Endodermal cell (in vitro differentiated cells): Measurements from ENCODE around the gene ARL9. TPM values are rescaled to one million over a fixed set of nuclear protein-coding genes. Genes with fewer than 3 reads are reported as not detected.

Source experiments
- DNase-seq: peaks from one replicate; pipeline ENCODE4 v3.0.0-alpha.2; 2017
- H3K27ac ChIP-seq: 2 replicates; pipeline ENCODE4 v1.5.1; 2013; ENCODE audit warnings: mild to moderate bottlenecking, low read depth, low read length, moderate library complexity
- H3K27me3 ChIP-seq: 2 replicates; pipeline ENCODE4 v1.6.1; 2013; ENCODE audit warnings: mild to moderate bottlenecking, low read length, moderate library complexity; ENCODE audit not compliant: insufficient read depth, control insufficient read depth, poor library complexity, severe bottlenecking
- H3K36me3 ChIP-seq: 2 replicates; pipeline ENCODE4 v1.7.0; 2013; ENCODE audit warnings: mild to moderate bottlenecking, low read length, moderate library complexity; ENCODE audit not compliant: control insufficient read depth, insufficient read depth
- H3K4me1 ChIP-seq: one replicate; pipeline ENCODE4 v1.7.0; 2013; ENCODE audit warnings: low read length; ENCODE audit not compliant: control insufficient read depth, insufficient read depth
- H3K4me3 ChIP-seq: 2 replicates; pipeline ENCODE4 v1.5.1; 2013; ENCODE audit warnings: mild to moderate bottlenecking, low read length, moderate library complexity
- H3K9ac ChIP-seq: 2 replicates; pipeline ENCODE4 v1.6.1; 2013; ENCODE audit warnings: mild to moderate bottlenecking, low read length, moderate library complexity; ENCODE audit not compliant: poor library complexity, severe bottlenecking; ENCODE audit errors: extremely low read depth
- H3K9me3 ChIP-seq: 2 replicates; pipeline ENCODE4 v1.6.1; 2013; ENCODE audit warnings: mild to moderate bottlenecking, low read length, moderate library complexity; ENCODE audit not compliant: control insufficient read depth
- H3K27ac Mint-ChIP-seq: 2 replicates; pipeline ENCODE4 v1.8.0; 2020; ENCODE audit warnings: mixed read lengths
- H3K27me3 Mint-ChIP-seq: 2 replicates; pipeline ENCODE4 v1.8.0; 2021; ENCODE audit warnings: mild to moderate bottlenecking, mixed read lengths; ENCODE audit not compliant: insufficient read depth
- H3K36me3 Mint-ChIP-seq: 2 replicates; pipeline ENCODE4 v1.8.0; 2020; ENCODE audit warnings: low read depth, mixed read lengths
- H3K4me1 Mint-ChIP-seq: 2 replicates; pipeline ENCODE4 v1.8.0; 2020; ENCODE audit warnings: mixed read lengths
- H3K4me3 Mint-ChIP-seq: 2 replicates; pipeline ENCODE4 v1.8.0; 2020; ENCODE audit warnings: mild to moderate bottlenecking, moderate library complexity, mixed read lengths
- H3K9me3 Mint-ChIP-seq: 2 replicates; pipeline ENCODE4 v1.8.0; 2020; ENCODE audit warnings: mild to moderate bottlenecking, mixed read lengths
- WGBS, 2 experiments: methylation state at CpG; one replicate each; pipeline versions ENCODE4 v1.1.5 to v1.1.7; 2013; ENCODE audit warnings: missing lambda C conversion rate in 2 of 2, mixed read lengths in 1 of 2; ENCODE audit not compliant: insufficient coverage in 1 of 2, insufficient read length in 1 of 2; 5-methylcytosine and 5-hydroxymethylcytosine counted together
- total RNA-seq, 2 donors: library from RNA; stranded (reverse); fragmentation: NEBNext Ultra II Directional in 1 of 2; extraction: Animal tissue kit (Norgen Biotek cat#: 25700) in 1 of 2; gene quantifications; 2 replicates in 1 of 2; 3 replicates in 1 of 2; pipeline ENCODE4 v1.2.1, GENCODE V29; 2021
- TF ChIP-seq, protein P1 (sequence below): fragments of 200-600 bp; sonication (generic); conservative IDR thresholded peaks from 2 replicates; pipeline ENCODE4 v1.5.0; 2021; ENCODE audit warnings: antibody characterized with exemption, mild to moderate bottlenecking

The ARL9 gene
- total RNA-seq, 2 donors from 2014 or later, result 0.20 TPM; not detected in 1

GRCh38 chr4:56469489-56470210 lies 35.9 kb upstream of the ARL9 start:
- WGBS, 2 experiments, result 92 to 100% methylated on average over 1 to 6 of the region's 6 CpGs
- no peak overlapping the region for H3K27ac Mint-ChIP-seq
- TF ChIP-seq, protein P1, sequence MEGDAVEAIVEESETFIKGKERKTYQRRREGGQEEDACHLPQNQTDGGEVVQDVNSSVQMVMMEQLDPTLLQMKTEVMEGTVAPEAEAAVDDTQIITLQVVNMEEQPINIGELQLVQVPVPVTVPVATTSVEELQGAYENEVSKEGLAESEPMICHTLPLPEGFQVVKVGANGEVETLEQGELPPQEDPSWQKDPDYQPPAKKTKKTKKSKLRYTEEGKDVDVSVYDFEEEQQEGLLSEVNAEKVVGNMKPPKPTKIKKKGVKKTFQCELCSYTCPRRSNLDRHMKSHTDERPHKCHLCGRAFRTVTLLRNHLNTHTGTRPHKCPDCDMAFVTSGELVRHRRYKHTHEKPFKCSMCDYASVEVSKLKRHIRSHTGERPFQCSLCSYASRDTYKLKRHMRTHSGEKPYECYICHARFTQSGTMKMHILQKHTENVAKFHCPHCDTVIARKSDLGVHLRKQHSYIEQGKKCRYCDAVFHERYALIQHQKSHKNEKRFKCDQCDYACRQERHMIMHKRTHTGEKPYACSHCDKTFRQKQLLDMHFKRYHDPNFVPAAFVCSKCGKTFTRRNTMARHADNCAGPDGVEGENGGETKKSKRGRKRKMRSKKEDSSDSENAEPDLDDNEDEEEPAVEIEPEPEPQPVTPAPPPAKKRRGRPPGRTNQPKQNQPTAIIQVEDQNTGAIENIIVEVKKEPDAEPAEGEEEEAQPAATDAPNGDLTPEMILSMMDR, result no peak
- H3K36me3 ChIP-seq, result peaks cover 47% of the 10 kb centered on the region
- no peaks in the 10 kb centered on the region for H3K9me3 Mint-ChIP-seq
- no peaks in the 10 kb centered on the region for H3K9me3 ChIP-seq
- H3K27ac ChIP-seq, result no peak overlapping the region
- H3K27me3 ChIP-seq, result no peaks in the 10 kb centered on the region
- peak overlapping the region; percentile 95 for H3K4me3 ChIP-seq
- peaks cover 5% of the 10 kb centered on the region for H3K4me1 ChIP-seq
- no peak overlapping the region for H3K9ac ChIP-seq
- H3K27me3 Mint-ChIP-seq, result no peaks in the 10 kb centered on the region
- peak overlapping the region; percentile 98 for H3K4me3 Mint-ChIP-seq
- H3K36me3 Mint-ChIP-seq, result peaks cover 44% of the 10 kb centered on the region
- DNase-seq, result no peak
- peaks cover 24% of the 10 kb centered on the region for H3K4me1 Mint-ChIP-seq

- DNase-seq, result no peak
- Histone ChIP-seq H3K4me1 (no peaks in the 10 kb centered on the region), H3K27ac (no peak overlapping the region), H3K4me3 (no peak overlapping the region), H3K27me3 (no peaks in the 10 kb centered on the region), H3K36me3 (peaks cover 90% of the 10 kb centered on the region), H3K9me3 (no peaks in the 10 kb centered on the region), H3K9ac (no peak overlapping the region)
- Mint-ChIP-seq H3K9me3 (no peaks in the 10 kb centered on the region), H3K4me1 (no peaks in the 10 kb centered on the region), H3K36me3 (peaks cover 79% of the 10 kb centered on the region), H3K4me3 (no peak overlapping the region), H3K27me3 (no peaks in the 10 kb centered on the region), H3K27ac (no peak overlapping the region)
- TF ChIP-seq, protein P1, result no peak
- 80 to 96% methylated on average over 1 to 2 of the region's 2 CpGs for WGBS, 2 experiments
These were observed 29.7 kb upstream of the ARL9 start for GRCh38 chr4:56475917-56476316.

DNA sequence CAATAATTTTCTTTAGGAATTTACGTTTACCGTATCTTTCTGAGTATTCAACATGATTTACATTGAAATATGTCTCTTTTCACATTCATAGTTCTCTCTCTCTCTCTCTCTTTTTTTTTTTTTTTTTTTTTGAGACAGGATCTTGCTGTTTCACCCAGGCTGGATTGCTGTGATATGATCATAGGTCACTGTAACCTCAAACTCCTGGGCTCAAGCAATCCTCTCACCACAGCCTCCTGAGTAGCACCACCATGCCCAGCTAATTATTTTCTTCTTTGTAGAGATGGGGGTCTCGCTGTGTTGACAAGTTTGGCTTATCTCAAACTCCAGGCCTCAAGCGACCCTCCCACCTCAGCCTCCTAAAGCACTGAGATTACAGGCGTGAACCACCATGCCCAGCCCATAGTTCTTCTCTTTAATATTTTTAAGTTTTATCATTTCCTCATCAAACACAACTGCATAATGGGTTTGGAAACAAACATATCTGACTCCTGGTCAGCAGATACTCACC lies 28.3 kb upstream of the ARL9 start:
- no peak overlapping the region for H3K4me3 Mint-ChIP-seq
- H3K9ac ChIP-seq, result no peak overlapping the region
- WGBS, 2 experiments, result 93 to 96% methylated on average over 5 of the region's 5 CpGs
- H3K36me3 ChIP-seq, result peaks cover 87% of the 10 kb centered on the region
- H3K36me3 Mint-ChIP-seq, result peaks cover 69% of the 10 kb centered on the region
- H3K4me1 Mint-ChIP-seq, result no peaks in the 10 kb centered on the region
- TF ChIP-seq, protein P1, result no peak
- no peaks in the 10 kb centered on the region for H3K27me3 ChIP-seq
- H3K4me3 ChIP-seq, result no peak overlapping the region
- H3K9me3 Mint-ChIP-seq, result no peaks in the 10 kb centered on the region
- H3K27ac ChIP-seq, result no peak overlapping the region
- H3K4me1 ChIP-seq, result no peaks in the 10 kb centered on the region
- H3K27me3 Mint-ChIP-seq, result no peaks in the 10 kb centered on the region
- no peak overlapping the region for H3K27ac Mint-ChIP-seq
- no peak for DNase-seq
- H3K9me3 ChIP-seq, result no peaks in the 10 kb centered on the region
